NB4 (cell line): ENCODE data around the gene PARD3.

ENCODE experiments used
- CTCF ChIP-seq: IDR thresholded peaks from one replicate; pipeline ENCODE4 v1.5.1; 2012; ENCODE audit warnings: low read depth, low read length
- POLR2A ChIP-seq: IDR thresholded peaks from 2 replicates; pipeline ENCODE4 v1.6.1; 2011; ENCODE audit warnings: mild to moderate bottlenecking; ENCODE audit not compliant: insufficient read length; ENCODE audit errors: extremely low read depth

GRCh38 chr10:34771525-34771924 is 43.6 kb downstream of the PARD3 start:
- TF ChIP-seq CTCF = no peak
- TF ChIP-seq POLR2A = no peak
